ENCODE measurements around the gene CENPA.

Gene CENPA

DNA sequence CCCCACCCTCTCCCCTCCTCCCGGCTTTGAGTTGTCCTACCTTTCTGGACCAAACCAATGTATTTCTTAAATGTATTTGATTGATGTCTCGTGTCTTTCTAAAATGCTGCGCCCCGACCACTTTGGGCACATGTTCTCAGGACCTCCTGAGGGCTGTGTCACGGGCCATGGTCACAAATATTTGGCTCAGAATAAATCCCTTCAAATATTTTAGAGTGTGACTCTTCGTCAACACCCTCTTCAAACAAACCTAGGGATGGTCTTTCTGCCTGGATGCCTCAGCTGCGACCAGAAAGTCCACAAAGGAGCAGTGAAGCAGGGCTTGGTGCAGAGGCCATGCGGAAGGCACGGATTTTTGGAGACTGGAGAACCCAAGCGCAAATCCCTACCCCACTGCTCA lies 22.8 kb upstream of the CENPA start:
- no peak for DNase-seq

DNA sequence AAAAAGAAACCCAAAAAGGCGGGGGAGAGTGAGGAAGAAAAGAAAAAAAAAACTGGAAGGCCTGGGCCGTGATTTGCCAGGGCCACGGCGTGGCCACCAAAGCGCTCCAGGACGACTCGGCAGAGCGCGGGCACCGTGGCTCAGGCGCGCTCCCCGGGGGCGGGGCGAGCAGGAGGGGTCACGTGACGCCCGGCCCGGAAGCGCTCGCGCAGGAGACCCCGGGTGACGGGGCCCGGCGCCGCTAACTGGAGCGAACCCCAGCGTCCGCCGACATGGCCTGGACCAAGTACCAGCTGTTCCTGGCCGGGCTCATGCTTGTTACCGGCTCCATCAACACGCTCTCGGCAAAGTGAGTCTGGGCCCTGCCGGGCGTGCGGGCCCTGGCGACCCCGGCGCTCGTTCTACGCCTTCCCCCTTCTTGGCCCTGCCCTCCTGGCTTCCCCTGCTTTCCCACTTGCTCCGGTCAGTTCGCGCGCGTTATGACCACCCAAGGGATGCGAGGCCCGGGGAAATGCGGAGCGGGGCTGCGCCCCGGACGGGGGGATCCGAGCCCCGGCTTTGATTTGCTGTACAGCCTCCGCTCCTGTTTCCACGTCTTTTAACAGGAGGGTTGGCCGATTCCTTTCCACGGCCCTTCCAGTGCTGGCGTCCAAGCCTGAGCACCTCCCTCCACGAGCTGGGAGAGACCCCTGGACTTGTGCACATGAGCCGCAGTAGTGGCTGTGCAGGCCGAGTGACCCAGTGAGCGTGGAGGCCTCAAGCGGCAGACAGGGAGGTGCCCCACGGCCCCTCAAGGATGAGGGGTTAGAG lies 21.6 kb upstream of the CENPA start, which contains the start of gene SLC35F6:
Gene SLC35F6, plus strand, starts transcription at position 207 of the 810 bp plus-strand sequence. Its CDS starts 66 bp downstream, at position 273.
- DNase-seq: peak; percentile 83 to 88

DNA sequence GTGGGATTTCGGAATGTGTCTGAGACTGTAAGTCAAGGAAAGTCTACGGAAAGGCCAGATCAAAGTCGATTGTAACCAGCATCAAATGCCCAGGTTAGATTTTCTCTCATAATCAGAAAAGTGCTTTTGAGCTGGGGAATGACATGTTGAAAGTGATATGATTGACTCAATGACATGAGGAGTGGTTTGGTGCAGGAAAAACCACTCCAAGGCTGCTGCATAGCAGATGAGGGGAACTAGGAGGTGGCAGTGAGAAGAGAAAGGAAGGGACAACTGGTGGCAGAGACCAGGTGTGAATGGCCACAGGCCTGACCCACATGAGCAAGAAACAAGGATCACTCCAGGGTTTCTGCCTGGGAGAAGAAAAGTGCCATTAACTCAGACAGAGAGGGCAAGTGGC lies 20.9 kb upstream of the CENPA start:
- DNase-seq: no peak

DNA sequence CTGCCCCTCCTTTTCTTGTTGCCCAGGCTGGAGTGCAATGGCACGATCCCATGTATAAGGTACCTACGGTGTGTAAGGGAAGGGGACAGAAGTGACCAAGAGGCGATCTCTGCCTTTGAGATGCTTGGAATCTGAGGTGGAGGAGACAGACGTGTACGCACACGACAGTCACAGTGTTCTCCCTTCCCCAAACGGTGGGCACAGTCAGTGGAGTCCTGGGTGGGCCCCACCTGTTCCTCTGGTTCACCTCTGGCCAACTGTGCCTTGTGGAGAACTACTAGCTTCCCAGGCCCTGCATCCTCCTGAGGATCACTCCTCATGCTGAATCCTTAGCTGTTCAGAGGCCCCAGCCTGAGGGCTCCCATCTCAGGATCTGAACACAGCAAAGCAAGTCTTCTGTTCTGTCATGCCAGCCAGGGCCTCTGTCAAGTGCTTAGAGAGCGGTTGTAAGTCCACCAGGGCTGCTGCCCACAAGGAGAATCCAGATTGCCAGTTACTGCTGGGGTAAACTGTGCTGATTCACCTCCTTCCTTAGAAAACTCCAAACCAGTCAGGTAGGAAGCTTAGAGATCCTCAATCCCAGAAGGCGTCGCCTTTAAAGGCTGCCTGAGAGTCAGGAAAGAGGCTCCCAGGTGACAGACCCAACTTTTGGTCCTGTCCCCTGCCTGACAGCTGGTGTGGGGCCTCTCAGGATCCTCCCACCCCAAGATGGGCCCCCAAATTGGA lies 20.2 kb upstream of the CENPA start:
- DNase-seq: no peak

DNA sequence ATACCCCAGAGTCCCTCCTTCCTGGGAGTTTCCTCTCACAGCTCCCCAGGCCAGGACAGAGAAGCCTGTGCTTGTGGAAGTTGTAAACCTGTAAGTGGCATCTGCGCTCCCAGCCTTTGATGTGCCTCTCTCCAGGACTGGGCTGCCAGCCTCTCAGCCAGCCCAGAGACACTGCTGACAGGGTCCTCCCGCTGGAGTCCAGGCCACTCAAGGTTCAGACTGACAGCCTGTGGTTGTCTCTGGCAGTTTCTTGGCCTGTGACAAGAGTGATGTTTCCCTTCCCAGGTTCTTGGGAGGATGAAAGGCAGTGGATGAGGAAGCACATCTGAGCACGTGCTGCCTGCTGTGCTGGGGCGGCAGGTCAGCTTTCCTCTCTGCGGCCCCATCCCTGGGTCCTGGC lies 18.7 kb upstream of the CENPA start:
- no peak for DNase-seq

DNA sequence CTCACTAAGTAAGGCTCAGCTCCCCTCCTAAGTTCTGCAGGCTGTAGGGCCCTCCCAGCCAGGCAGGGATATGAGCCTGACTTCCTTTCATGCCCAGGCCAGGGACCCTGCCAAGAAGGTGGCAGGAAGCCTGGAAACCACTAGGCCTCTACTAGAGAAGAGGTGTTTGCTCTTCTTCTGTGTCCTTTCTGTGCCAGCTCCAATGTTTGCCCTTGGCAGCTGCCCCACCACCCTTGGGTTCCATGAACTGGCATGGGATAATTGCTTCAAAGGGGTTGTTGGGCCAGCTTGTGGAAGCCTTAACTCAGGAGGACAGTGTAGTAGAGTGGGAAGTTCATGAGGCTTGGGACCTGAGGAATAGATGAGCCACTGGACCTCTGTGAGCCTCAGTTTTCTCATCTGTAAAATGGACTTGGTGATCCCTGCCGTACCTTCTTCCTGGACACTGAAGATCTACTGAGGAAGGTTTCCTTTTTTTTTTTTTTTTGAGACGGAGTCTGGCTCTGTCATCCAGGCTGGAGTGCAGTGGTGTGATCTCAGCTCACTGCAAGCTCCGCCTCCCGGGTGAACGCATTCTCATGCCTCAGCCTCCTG lies 17.9 kb upstream of the CENPA start:
- DNase-seq: peak in 1 of 2 experiments; percentile 26

DNA sequence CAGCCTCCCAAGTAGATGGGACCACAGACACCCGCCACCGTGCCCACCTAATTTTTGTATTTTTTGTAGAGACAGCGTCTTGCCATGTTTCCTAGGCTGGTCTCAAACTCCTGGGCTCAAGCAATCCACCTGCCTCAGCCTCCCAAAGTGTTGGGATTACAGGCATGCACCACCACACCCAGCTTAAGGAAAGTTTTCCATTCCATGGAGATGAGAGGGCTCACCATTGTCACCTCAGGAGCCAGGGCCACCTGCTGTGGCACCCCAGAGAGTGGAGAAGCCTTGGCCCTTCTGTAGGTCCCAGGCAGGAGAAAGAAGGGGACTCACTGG lies 17.1 kb upstream of the CENPA start:
- DNase-seq: no peak

DNA sequence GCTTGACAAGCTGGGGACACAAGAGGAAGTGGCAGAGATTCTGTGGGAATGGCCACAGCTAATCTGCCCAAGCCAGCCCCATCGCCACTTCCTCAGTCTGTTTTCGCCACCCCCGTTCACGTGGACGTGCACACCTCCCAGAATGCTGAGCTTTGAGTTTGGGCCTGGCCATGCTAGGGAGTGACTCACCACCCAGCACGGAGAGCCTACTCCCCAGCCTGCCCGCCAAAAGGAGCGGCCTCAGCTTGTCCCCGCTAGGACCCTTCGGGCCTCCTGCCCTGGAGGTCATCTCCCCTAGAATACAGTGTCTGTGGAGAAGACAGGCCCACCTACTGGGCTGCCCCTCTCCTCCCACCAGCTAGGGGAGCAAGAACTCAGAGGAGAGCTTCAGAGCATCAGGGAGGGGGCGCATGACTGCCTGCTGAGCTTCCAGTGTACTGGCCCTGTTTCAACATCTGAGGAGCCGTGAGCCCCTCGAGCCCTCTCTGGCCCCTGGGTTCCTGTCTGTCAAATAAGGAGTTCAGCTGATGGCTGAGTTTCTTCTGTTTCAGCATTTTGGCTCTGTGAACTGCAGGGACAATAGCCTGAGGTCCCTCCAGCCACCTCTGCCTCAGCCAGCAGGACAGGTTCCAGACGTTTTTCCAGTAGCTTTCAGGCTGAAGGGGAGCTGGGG lies 16.6 kb upstream of the CENPA start:
- DNase-seq: no peak

DNA sequence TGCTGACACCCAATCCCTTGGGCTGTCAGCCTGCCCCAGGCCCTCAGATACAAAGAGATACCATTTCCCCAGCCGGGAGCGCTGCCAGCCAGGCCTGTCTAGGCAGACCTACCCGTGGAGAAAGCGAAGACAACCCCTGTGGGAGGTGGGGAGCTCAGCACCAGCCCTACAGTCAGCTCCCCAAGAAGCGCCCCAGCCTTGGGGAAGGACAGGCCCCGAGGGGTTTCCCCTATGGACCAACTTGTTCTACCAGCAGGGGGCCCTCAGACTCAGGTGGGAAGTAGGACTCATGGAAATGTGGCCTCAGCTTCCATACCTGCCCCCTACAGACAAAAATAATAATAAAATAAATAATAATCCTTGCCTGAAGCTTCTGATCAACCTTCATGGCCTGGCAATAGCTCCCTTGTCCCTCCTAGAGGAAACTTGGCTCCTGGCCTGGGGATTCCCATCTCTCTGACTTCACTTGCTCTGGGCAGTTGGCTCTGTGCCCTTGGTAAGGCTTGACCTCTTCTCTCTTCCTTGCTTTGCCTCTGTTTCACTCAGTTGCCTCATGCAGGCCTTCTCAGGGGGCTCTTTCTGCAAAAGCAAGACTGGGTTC lies 14.8 kb upstream of the CENPA start:
- DNase-seq: no peak

DNA sequence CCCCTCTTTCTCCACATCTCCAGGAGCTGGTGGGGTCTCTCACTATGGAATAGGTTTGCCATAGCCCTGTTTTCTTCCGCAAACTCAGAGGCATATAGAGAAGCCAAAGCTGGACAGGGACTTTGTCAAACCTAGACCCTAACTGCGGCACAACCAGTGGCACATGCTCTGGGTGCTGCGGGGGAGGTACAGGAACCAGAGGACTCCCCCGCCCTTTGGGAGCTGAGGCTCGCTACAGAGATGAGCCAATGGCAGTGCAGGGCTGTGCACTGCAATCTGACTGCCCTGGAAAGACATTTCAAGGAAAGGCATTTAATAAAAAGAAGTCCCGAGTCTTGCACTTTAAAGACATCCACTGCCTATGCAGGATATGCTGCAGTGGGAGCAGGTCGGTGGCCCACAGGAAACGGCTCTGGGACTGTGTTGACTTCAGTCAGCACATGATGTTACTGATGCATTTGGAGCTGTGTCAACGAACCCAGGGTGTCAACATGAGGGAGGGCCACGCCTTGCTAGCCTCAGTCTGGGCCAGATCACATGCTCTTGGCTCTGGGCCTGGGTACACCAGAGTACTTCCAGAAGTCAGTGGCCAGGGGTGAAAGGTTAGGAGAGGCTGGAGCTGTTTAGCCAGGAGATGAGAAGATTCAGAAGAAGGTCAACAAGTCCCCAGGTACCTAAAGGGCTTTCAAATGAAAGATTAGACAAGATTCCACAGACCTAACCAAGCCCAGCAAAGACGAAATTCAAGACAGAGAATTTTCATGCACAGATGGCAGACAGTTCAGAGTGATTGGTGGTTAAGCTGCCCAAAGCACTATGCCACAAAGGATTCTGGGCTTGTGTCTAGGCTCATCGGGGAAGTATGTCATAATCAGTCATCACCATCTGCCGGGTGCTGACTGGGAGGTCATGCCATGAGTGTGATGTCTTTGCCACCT lies 13.5 kb upstream of the CENPA start:
- DNase-seq: peak; percentile 17 to 67

DNA sequence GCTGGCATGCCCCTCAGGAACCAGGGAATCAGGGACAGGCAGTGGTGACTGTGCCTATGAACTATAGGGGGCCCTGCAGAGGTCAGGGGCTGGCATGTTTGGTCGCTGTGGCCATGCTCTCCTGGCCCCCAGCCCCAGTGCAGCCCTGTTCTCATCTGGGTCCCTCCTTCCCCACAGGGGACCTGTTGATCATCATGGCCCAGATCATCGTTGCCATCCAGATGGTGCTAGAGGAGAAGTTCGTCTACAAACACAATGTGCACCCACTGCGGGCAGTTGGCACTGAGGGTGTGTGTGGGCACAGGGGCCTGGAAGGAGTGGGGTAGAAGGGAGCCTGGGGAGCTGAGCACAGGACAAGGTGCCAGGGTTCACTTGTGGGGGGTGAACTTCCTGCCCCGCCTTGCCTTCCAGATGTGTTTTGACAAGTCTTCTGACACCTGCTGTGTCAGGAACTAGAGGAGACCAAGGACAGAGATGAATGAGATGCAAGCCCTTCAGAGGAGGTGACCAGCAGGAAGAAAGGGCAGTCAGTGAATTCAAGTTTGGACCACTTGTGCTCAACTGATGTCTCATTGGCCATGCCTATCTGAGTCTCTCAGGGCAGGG lies 9.6 kb upstream of the CENPA start:
- DNase-seq: no peak

DNA sequence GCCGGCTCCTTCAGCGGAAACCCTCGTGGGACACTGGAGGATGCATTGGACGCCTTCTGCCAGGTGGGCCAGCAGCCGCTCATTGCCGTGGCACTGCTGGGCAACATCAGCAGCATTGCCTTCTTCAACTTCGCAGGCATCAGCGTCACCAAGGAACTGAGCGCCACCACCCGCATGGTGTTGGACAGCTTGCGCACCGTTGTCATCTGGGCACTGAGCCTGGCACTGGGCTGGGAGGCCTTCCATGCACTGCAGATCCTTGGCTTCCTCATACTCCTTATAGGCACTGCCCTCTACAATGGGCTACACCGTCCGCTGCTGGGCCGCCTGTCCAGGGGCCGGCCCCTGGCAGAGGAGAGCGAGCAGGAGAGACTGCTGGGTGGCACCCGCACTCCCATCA lies 7.8 kb upstream of the CENPA start:
- DNase-seq: no peak

DNA sequence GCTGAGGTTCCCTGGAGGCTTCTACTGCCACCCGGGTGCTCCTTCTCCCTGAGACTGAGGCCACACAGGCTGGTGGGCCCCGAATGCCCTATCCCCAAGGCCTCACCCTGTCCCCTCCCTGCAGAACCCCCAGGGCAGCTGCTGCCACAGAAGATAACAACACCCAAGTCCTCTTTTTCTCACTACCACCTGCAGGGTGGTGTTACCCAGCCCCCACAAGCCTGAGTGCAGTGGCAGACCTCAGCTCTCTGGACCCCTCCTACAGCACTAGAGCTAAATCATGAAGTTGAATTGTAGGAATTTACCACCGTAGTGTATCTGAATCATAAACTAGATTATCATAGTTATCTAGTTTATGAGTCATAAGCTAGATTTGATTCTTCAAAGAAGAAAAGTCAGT lies 7.3 kb upstream of the CENPA start:
- DNase-seq: no peak

DNA sequence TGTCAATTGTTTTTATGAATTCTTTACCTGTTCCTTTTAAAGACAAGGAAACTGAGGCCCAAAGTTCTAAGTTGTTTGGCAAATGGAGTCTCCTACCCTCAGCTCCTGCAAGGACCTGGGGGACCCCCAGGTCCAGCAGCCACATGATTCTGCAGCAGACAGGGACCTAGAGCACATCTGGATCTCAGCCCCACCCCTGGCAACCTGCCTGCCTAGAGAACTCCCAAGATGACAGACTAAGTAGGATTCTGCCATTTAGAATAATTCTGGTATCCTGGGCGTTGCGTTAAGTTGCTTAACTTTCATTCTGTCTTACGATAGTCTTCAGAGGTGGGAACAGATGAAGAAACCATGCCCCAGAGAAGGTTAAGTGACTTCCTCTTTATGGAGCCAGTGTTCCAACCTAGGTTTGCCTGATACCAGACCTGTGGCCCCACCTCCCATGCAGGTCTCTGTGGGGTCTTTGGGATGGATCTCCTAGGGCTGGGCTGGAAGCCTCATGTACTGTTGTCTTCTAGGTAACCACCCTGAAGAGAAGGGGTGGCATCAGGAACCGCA lies 5.6 kb upstream of the CENPA start:
- DNase-seq: no peak

DNA sequence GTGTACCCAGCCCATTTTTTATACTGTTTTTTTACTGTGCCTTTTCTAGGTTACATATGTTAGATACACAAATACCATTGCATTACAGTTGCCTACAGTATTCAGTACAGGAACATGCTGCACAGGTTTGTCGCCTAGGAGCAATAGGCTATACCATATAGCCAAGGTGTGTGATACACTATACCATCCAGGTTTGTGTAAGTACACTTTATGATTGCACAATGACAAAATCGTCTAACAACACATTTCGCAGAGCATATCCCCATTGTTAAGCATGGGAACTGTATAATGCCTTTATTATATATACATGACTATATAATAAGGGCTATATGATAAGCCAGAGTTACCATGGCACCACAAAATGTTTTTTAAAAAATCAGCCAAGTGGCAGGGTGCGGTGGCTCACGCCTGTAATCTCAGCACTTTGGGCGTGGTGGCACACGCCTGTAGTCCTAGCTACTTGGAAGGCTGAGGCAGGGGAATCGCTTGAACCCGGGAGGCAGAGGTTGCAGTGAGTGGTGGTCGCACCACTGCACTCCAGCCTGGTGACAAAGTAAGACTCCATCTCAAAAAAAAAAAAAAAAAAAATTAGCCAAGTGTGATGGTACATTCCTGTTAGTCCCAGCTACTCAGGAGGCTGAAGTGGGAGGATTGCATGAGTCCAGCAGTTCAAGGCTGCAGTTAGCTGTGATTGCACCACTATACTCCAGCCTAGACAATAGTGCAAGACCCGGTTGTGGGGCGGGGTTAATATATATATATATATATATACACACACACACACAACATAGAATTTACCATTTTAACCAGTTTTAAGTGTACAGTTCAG lies 2.8 kb upstream of the CENPA start:
- no peak for DNase-seq

DNA sequence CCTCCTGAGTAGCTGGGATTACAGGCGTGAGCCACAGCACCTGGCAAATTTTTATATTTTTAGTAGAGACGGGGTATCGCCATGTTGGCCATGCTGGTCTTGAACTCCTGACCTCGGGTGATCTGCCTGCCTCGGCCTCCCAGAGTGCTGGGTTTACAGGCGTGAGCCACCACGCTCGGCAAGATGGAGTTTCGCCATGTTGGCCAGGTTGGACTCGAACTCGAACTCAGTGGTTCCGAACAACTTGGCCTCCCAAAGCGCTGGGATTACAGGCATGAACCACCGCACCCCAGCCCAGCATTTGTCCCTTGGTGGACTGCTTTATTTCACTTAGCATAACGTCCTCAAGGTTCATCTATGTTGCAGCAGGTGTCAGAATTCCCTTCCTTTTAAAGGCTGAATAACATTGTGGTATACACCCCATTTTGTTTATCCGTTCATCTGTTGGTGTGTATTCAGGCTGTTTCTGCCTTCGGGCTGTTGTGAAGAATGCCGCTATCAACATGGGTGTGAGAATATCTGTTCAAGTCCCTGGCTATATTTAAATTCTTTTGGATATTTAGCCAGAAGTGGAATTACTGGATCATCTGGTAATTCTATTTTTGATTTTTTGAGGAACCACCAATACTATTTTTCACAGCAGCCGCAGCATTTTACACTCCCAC lies 1.2 kb upstream of the CENPA start:
- DNase-seq: no peak

DNA sequence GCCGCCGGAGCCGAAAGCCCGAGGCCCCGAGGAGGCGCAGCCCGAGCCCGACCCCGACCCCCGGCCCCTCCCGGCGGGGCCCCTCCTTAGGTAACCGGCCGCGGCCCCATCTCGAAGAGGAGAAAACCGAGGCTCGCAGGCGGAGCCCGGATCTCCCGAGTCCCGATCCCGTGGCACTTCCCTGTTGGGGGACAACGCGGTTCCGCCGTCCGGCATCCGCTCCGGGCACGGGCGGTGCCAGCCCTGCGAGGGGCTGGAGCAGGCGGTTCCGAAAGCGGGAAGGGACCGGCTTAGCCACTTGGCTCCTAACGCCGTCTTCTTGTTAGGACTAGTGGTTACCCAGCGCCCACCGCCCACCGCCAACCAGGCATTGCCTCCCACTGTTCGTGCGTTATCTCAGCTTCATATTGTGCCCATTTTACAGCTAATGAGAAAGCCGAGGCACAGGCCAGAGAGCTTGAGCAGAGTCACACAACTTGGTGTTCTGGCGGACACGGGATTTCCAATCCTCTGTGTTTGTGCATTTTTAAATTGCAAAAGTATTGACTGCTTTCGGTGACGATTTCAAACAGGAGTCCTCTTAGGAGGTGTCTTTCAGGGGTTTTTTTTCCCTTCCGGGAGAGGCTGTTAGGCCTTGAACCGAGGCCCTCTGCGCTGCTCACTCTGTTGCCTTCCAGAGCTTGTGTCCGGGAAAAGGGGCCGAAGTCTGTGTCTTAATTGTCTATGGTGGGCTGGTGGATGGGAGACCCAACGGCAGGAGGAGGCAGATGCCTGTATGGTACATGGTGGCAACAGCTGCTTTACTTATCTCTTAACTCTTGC lies 562 bp downstream of the CENPA start:
- DNase-seq: peak in 1 of 2 experiments; percentile 44

DNA sequence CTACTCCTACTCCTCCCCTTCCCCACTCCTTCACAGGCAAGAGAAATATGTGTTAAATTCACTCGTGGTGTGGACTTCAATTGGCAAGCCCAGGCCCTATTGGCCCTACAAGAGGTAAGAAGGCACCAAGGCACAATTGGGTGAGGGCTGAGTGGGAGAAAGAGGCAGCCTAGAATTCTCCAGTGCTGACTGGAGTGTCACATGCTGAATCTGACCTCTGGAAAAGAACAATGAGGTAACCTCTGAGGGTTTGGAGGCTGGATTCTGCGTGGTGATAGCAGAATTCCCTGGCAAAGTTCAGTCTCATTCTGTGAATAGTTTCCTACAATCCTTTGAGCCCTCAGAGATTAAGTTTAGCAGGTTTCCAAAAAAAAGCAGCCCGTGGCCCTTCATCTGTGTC lies 6.9 kb downstream of the CENPA start:
- no peak for DNase-seq

DNA sequence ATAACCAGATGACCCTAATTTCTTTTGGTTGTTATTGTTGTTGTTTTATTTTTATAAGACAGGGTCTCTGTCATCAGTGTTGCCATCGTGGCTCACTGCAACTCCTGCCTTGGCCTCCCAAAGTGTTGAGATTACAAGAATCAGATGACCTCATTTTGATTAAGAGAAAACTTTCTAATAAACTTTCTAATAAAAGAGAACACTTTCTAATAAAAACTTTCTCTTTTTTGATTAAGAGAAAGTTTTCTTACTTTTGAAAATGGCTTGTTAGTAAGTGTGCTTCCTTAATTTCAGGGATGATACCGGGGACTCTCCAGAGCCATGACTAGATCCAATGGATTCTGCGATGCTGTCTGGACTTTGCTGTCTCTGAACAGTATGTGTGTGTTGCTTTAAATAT lies 7.7 kb downstream of the CENPA start:
- no peak for DNase-seq

Measured in NCI-H2081 (cell line).